Neural cell (in vitro differentiated cells): ENCODE results near the gene DOK1.

ENCODE experiments used
- EP300 ChIP-seq: fragments of 450-650 bp; conservative IDR thresholded peaks from 2 replicates; pipeline ENCODE4 v1.6.1; 2014; ENCODE audit warnings: antibody characterized with exemption, mild to moderate bottlenecking, moderate library complexity; ENCODE audit not compliant: poor library complexity, severe bottlenecking
- EZH2 ChIP-seq: fragments of 200-600, 300-800 bp; shearing (Covaris generic), sonication (generic); IDR thresholded peaks from 2 replicates; pipeline ENCODE4 v1.6.1; 2014; ENCODE audit warnings: antibody characterized with exemption, low read length, borderline replicate concordance, mild to moderate bottlenecking; ENCODE audit not compliant: insufficient read depth, poor library complexity, severe bottlenecking
- MXI1 ChIP-seq: fragments of 450-650 bp; conservative IDR thresholded peaks from 2 replicates; pipeline ENCODE4 v1.6.1; 2014; ENCODE audit warnings: antibody characterized with exemption, mild to moderate bottlenecking; ENCODE audit not compliant: poor library complexity, severe bottlenecking
- POLR2AphosphoS5 ChIP-seq: IDR thresholded peaks from 2 replicates; pipeline ENCODE4 v1.6.1; 2012
- RAD21 ChIP-seq: fragments of 450-650 bp; conservative IDR thresholded peaks from 2 replicates; pipeline ENCODE4 v1.6.1; 2014; ENCODE audit warnings: antibody characterized with exemption, mild to moderate bottlenecking, moderate library complexity
- SMC3 ChIP-seq: fragments of 450-650 bp; conservative IDR thresholded peaks from 2 replicates; pipeline ENCODE4 v1.6.1; 2014; ENCODE audit warnings: antibody characterized with exemption, mild to moderate bottlenecking, moderate library complexity; ENCODE audit not compliant: poor library complexity
- TAF1 ChIP-seq: IDR thresholded peaks from 2 replicates; pipeline ENCODE4 v1.6.1; 2012; ENCODE audit warnings: low read depth
- TF ChIP-seq, protein P1 (sequence below): fragments of 450-650 bp; IDR thresholded peaks from 2 replicates; pipeline ENCODE4 v1.5.1; 2014; ENCODE audit warnings: antibody characterized with exemption, mild to moderate bottlenecking, moderate library complexity; ENCODE audit not compliant: poor library complexity, severe bottlenecking

DNA sequence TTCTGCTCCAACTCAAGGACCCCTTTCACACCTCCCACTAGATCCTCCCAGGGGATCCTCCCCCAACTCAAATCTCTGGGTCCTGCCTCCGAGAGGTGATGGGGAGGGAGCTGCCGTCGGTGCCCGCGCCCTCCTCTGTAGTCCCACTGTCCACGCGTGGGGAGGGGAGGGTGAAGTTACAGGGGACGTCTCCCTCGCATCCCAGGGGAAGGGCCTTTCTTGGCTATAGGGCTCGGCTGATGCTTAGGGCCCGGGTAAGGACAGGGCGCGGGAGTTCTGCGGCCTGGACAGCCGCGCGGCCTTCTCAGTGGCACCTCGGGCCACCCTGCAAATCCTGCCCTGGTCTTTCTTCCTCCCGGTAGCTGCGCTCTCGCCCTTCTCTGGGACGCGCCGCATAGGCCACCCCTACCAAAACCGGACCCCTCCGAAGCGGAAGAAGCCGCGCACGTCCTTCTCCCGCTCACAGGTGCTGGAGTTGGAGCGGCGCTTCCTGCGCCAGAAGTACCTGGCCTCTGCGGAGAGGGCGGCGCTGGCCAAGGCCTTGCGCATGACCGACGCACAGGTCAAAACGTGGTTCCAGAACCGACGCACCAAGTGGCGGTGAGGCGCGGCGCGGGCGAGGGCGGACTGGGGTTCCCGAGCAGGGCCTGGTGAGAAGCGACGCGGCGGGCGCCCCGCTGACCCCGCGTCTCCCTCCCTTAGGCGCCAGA lies 39.1 kb upstream of the DOK1 start:
- TF ChIP-seq, protein P1, sequence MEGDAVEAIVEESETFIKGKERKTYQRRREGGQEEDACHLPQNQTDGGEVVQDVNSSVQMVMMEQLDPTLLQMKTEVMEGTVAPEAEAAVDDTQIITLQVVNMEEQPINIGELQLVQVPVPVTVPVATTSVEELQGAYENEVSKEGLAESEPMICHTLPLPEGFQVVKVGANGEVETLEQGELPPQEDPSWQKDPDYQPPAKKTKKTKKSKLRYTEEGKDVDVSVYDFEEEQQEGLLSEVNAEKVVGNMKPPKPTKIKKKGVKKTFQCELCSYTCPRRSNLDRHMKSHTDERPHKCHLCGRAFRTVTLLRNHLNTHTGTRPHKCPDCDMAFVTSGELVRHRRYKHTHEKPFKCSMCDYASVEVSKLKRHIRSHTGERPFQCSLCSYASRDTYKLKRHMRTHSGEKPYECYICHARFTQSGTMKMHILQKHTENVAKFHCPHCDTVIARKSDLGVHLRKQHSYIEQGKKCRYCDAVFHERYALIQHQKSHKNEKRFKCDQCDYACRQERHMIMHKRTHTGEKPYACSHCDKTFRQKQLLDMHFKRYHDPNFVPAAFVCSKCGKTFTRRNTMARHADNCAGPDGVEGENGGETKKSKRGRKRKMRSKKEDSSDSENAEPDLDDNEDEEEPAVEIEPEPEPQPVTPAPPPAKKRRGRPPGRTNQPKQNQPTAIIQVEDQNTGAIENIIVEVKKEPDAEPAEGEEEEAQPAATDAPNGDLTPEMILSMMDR: no peak
- TF ChIP-seq EZH2 (peak; percentile 96), RAD21 (no peak), TAF1 (no peak), EP300 (no peak), POLR2AphosphoS5 (no peak), SMC3 (no peak), MXI1 (no peak)
